Suprapubic skin (tissue), 4 donors: Measurements from ENCODE around the gene METTL16. TPM values are rescaled to one million over a fixed set of nuclear protein-coding genes. Genes with fewer than 3 reads are reported as not detected.
A peak's percentile ranks its signal among the peaks of the same experiment; 100 is the strongest.

Experiments
- DNase-seq, 2 donors: peaks; one replicate each; pipeline ENCODE4 v3.0.0-alpha.2; 2019; ENCODE audit warnings: low spot score in 2 of 2
- H3K27ac ChIP-seq: fragments of 200-600 bp; sonication (generic); one replicate; pipeline ENCODE4 v1.5.1; 2019
- H3K27me3 ChIP-seq: fragments of 200-600 bp; sonication (generic); one replicate; pipeline ENCODE4 v1.5.1; 2019
- H3K36me3 ChIP-seq: fragments of 200-600 bp; sonication (generic); one replicate; pipeline ENCODE4 v1.5.1; 2019
- H3K4me1 ChIP-seq: fragments of 200-600 bp; sonication (generic); one replicate; pipeline ENCODE4 v1.5.1; 2019
- H3K4me3 ChIP-seq: fragments of 200-600 bp; sonication (generic); one replicate; pipeline ENCODE4 v1.5.1; 2019; ENCODE audit warnings: mild to moderate bottlenecking
- H3K9me3 ChIP-seq: fragments of 200-600 bp; sonication (generic); one replicate; pipeline ENCODE4 v1.5.1; 2019
- EP300 ChIP-seq: sonication (generic); formaldehyde crosslinking; IDR thresholded peaks from one replicate; pipeline ENCODE4 v1.6.1; 2017; ENCODE audit warnings: antibody characterized with exemption
- POLR2A ChIP-seq, 2 donors: fragments of 450-650 bp; IDR thresholded peaks; one replicate each; pipeline ENCODE4 v1.6.1; 2017; ENCODE audit warnings: antibody characterized with exemption in 2 of 2, mild to moderate bottlenecking in 2 of 2, moderate library complexity in 2 of 2
- POLR2AphosphoS5 ChIP-seq, 3 donors: sonication (generic); formaldehyde crosslinking; IDR thresholded peaks; one replicate each; pipeline ENCODE4 v1.6.1; 2017; ENCODE audit warnings: antibody characterized with exemption in 3 of 3
- WGBS: methylation state at CpG from one replicate; pipeline ENCODE4 v1.1.5; 2018; 5-methylcytosine and 5-hydroxymethylcytosine counted together
- total RNA-seq, 4 donors: library from RNA; depleted of rRNA; stranded (reverse); fragments of >200 nt; gene quantifications; one replicate each; pipeline ENCODE4 v1.1.0, GENCODE V29; 2016
- TF ChIP-seq, protein P1 (sequence below), 2 donors: fragments of 200-600 bp in 1 of 2; fragments of 450-650 bp in 1 of 2; sonication (generic) in 1 of 2; IDR thresholded peaks; one replicate each; pipeline ENCODE4 v1.5.1; 2016 to 2019; ENCODE audit warnings: antibody characterized with exemption in 2 of 2, mild to moderate bottlenecking in 1 of 2, moderate library complexity in 1 of 2

METTL16 gene
- total RNA-seq, 4 donors from 2014 or later: 30.8 to 53.3 (median 35.9) TPM

DNA sequence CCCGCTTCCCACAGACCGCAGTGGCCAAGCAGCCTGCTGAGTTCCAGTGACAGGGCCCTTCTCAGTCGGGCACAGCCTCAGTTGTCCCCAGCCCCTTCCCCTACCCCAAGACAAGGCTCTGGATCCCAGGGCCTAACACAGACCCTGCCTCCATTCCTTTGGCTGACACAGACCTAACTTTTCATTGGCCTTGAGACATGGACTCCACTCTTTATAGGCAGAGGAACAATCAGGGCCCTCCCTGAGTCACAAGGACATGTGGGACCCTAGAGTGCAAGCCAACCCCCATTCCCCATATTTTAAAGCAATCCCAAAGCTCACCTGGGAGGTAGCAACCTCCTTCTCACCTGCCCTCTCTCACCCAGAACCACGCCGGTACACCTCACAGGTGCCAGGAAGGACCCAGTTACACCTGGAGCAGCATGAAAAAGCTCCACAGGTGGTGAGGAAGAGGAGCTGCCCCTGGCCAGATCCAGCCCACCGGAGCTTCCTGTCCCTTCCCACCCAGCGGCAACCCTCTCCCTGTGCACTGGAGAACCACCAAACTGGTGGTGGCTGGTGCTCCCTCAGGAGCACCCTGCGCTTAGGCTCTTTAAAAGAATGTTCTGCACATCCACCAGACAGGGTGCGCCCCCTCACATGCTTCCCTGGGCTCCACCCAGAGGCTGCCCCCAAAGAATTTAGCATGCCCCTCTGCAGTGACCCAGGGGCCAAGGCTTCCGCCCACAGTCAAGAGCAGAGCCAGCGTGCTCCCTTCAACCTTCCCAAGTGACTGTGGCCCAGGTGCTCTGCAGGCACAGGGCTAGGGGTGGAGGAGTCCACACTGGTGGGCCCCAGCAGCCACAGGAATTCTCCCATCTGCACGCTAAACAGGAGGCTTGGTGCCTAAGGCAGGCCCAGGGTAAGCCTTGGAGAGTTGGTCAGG is 114.2 kb downstream of the METTL16 start:
- TF ChIP-seq POLR2AphosphoS5 (IDR thresholded peaks at IDR 0.05) (no peak), EP300 (no peak), POLR2A (IDR thresholded peaks at IDR 0.05) (no peak)
- TF ChIP-seq, protein P1, sequence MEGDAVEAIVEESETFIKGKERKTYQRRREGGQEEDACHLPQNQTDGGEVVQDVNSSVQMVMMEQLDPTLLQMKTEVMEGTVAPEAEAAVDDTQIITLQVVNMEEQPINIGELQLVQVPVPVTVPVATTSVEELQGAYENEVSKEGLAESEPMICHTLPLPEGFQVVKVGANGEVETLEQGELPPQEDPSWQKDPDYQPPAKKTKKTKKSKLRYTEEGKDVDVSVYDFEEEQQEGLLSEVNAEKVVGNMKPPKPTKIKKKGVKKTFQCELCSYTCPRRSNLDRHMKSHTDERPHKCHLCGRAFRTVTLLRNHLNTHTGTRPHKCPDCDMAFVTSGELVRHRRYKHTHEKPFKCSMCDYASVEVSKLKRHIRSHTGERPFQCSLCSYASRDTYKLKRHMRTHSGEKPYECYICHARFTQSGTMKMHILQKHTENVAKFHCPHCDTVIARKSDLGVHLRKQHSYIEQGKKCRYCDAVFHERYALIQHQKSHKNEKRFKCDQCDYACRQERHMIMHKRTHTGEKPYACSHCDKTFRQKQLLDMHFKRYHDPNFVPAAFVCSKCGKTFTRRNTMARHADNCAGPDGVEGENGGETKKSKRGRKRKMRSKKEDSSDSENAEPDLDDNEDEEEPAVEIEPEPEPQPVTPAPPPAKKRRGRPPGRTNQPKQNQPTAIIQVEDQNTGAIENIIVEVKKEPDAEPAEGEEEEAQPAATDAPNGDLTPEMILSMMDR (IDR thresholded peaks at IDR 0.05): no peak
- Histone ChIP-seq H3K27me3 (no peaks in the 10 kb centered on the region), H3K27ac (peak overlapping the region; percentile 99), H3K9me3 (no peaks in the 10 kb centered on the region), H3K36me3 (no peaks in the 10 kb centered on the region), H3K4me3 (peak overlapping the region; percentile 91), H3K4me1 (peaks cover 61% of the 10 kb centered on the region)
- 50% methylated on average over 7 of the region's 12 CpGs for WGBS
- DNase-seq: no peak

DNA sequence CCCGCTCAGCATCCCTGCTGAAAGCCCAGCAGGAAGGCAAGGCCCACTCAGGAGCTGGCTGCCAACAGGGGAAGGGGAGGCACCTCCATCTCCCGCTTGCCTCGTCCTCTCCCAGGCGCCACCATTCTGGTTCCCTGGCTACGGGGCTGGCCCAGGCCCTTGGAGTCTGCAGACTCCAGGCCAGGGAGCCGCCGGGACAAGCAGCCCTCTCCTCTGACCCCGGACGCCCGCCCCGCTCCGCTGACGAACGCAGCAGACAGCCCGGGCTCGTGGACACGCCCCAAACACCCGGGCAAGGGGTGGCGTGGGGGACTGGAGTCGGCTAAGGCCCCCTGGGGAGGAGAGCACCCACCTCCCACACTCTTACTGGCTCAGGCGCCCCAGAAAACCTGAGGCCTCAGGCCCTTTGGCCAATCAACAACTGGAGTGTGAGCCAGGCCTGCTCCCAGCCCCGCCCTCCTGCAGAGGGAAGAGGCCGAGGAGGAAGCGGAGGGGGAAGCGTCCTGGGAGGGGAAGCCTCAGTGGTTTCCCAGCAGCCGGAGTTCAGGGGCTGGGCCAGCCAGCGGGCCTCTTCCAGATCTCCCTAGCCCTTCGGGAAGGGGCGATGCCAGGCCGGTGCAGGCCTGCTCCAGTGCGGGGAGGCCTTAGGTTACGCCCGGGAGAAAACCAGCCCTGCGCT is 115.0 kb downstream of the METTL16 start:
- Histone ChIP-seq H3K4me3 (peak overlapping the region; percentile 91), H3K4me1 (peaks cover 63% of the 10 kb centered on the region), H3K27me3 (no peaks in the 10 kb centered on the region), H3K36me3 (no peaks in the 10 kb centered on the region), H3K9me3 (no peaks in the 10 kb centered on the region), H3K27ac (peak overlapping the region; percentile 99)
- peak in 1 of 3 donors; percentile 86 for TF ChIP-seq POLR2AphosphoS5 (IDR thresholded peaks at IDR 0.05)
- TF ChIP-seq EP300: peak; percentile 25
- TF ChIP-seq POLR2A (IDR thresholded peaks at IDR 0.05): no peak
- 0% methylated on average over 5 of the region's 34 CpGs for WGBS
- DNase-seq: peak; percentile 94 to 95

DNA sequence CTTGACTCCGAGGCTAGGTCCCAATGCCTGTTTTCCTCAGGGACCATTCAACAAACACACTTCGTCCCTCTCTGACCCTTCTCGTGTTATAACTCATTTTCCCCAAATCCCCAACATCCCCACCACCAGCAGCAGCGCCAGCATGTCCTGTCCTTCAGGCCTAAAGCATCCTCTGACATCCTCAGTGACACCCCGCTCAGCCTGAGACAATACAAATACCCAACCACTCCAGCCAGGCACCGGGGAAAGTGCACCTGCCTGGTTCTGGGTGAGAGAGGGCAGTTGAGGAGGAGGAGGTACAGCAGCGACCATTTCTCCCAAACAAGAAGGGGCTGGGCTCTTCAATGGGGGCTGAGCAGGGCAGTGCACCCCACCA is 115.5 kb downstream of the METTL16 start:
- Histone ChIP-seq H3K4me1 (peaks cover 69% of the 10 kb centered on the region), H3K27ac (peak overlapping the region; percentile 99), H3K4me3 (peak overlapping the region; percentile 91), H3K9me3 (no peaks in the 10 kb centered on the region), H3K27me3 (no peaks in the 10 kb centered on the region), H3K36me3 (no peaks in the 10 kb centered on the region)
- TF ChIP-seq, protein P1 (IDR thresholded peaks at IDR 0.05): no peak
- TF ChIP-seq POLR2A (IDR thresholded peaks at IDR 0.05) (no peak), EP300 (no peak)
- DNase-seq: no peak
- 65% methylated on average over 5 of the region's 7 CpGs for WGBS

DNA sequence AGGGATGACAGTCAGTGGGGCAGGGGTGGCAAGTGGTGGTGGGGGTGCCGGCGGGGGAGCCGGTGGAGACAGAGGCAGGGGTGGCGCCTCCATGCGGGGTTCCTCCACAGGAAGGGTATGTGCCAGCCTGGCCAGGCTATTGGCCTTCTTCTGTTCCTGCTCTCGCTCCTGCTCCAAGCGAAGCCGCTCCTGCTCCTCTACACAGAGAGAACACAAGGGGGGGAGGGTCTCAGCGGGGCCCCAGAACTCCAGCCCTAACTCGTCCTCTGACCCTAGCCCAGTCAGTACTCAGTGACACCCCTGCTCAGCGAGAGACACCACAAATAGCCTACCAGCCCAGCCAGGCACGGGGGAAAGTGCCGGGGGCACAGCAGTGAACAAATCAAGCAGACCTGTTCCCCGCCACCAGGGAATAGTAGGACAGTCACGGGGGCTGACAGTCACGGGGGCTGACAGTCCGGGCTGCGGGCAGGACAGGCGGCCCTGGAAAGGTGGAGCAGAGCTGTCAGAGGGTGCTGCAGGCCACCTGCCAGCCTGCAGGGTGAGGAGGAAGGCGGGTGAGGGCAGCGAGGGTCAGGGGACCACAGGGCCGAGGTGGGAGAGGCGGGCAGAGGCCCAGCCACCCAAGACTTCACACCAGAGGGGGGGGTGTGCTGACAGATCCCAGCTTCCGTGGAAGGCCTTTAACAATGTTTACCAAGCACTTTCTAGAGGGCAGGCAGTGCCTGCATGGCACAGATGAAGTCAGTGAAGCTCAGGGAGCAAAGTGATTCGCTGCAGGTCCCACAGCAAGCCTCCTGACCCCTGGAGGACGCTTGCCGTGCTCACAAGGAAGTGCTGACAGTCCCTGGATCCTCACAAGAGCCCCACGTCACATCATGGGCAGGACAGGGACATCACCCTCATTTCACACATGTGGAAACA is 116.2 kb downstream of the METTL16 start:
- TF ChIP-seq, protein P1 (IDR thresholded peaks at IDR 0.05): no peak
- TF ChIP-seq EP300: no peak
- no peak for TF ChIP-seq POLR2A (IDR thresholded peaks at IDR 0.05)
- TF ChIP-seq POLR2AphosphoS5 (IDR thresholded peaks at IDR 0.05): no peak
- Histone ChIP-seq H3K27me3 (no peaks in the 10 kb centered on the region), H3K4me3 (no peak overlapping the region), H3K36me3 (no peaks in the 10 kb centered on the region), H3K27ac (peak overlapping the region; percentile 99), H3K9me3 (no peaks in the 10 kb centered on the region), H3K4me1 (peaks cover 75% of the 10 kb centered on the region)
- DNase-seq: peak in 1 of 2 donors; percentile 70
- WGBS: 75% methylated on average over 17 of the region's 28 CpGs

DNA sequence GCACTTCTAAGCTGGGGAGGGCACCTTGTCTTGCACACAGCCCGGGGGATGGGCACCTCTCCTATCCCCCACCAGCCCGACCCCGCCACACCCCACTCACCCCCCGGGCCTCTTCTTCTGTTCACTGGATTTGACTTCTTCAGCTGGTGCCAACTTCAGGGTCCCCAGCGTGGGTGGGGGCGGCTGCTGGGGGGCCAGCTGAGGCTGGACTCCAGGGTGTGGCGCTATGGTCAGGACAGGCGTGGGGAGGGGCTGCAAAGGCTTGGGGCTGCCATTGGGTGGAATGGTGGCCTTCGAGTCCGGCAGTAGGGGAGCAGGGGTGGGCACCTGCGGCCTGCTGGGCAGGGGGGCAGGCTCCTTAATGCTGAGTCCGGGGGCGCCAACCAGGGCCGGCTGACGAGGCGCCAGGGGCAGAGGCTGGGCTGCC is 116.9 kb downstream of the METTL16 start:
- Histone ChIP-seq H3K27ac (peak overlapping the region; percentile 99), H3K27me3 (no peaks in the 10 kb centered on the region), H3K4me1 (peaks cover 82% of the 10 kb centered on the region), H3K9me3 (no peaks in the 10 kb centered on the region), H3K36me3 (no peaks in the 10 kb centered on the region), H3K4me3 (peak overlapping the region; percentile 68)
- 89% methylated on average over 8 of the region's 16 CpGs for WGBS
- peak in 1 of 2 donors; percentile 76 for DNase-seq
- TF ChIP-seq EP300 (no peak), POLR2AphosphoS5 (IDR thresholded peaks at IDR 0.05) (no peak), POLR2A (IDR thresholded peaks at IDR 0.05) (no peak)
- TF ChIP-seq, protein P1 (IDR thresholded peaks at IDR 0.05): no peak
